Epithelial cell of esophagus (primary cell): ENCODE measurements around the gene POLA2.
A peak's percentile ranks its signal among the peaks of the same experiment; 100 is the strongest.
"Not testable (repeated sequence)": the region's sequence is repeated elsewhere in the genome, so short reads cannot be mapped to it uniquely, and the experiment has no call there.

Source experiments
- DNase-seq: peaks from one replicate; pipeline ENCODE4 v3.0.0; 2010; ENCODE audit warnings: low read depth
- H3K4me3 ChIP-seq: 2 replicates; pipeline ENCODE4 v1.5.1; 2011; ENCODE audit warnings: mild to moderate bottlenecking, low read length, control low read depth
- CTCF ChIP-seq: IDR thresholded peaks from 2 replicates; pipeline ENCODE4 v1.5.1; 2011; ENCODE audit warnings: low read depth, mild to moderate bottlenecking, low read length, control low read depth, inconsistent platforms; ENCODE audit not compliant: insufficient read depth; ENCODE audit errors: missing control alignments

POLA2 gene

GRCh38 chr11:65226103-65226442 lies 35.7 kb upstream of the POLA2 start:
- no peak for TF ChIP-seq CTCF
- DNase-seq = no peak
- H3K4me3 ChIP-seq = peak overlapping the region; percentile 31

DNA sequence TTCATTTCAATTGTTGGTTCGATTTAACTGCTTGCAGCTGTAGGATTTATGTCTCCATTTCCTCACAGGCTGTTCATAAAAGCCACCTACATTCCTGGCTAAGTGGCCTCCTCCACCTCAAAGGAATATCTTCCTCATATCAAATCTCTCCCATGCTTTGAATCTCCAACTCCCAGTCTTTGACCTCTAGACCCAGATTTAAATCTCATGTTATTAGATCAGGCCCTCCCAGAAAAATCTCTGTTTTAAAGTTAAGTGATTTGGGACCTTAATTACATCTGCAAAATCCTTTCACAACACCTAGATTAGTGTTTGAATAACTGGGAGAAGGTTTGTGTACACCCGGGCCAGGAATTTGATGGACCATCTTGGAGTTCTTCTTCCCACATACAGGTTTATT lies 33.9 kb upstream of the POLA2 start:
- DNase-seq = no peak
- no peak for TF ChIP-seq CTCF
- no peak overlapping the region for H3K4me3 ChIP-seq

DNA sequence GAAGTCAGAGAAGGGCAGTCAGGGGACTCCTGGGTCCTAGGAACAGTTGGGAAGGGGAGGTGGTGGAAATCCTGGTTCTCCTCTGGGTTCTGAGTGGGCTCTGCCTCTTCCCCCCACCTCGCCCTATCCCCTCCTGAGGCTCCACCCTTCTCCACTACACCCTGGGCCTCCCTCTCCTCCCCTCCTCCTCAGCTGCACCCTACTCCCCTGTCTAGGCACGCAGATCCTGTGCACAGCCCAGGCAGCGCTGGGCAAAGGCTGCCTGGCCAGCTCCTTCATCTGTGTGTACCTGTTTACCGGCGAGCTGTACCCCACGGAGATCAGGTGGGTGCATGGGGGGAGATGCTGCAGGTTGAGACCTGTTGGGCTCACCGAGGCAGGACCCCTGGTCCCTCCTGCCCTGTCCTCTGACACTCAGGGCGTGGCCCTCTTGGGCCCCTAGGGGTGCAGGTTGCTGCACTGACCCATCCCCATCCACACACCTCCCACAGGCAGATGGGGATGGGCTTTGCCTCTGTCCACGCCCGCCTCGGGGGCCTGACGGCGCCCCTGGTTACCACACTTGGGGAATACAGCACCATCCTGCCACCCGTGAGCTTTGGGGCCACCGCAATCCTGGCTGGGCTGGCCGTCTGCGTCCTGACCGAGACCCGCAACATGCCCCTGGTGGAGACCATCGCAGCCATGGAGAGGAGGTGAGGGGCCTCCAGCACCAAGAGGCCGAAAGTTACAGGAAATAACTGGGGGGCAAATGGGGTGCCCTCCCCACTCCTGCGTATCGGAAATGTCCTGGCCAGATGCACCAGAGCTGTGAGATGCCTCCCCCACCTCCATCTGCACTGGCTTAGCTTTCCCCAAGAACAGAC lies 25.3 kb upstream of the POLA2 start:
- DNase-seq = no peak
- no peak for TF ChIP-seq CTCF
- H3K4me3 ChIP-seq = no peak overlapping the region

- not testable (repeated sequence) for H3K4me3 ChIP-seq, DNase-seq
These were observed 23.5 kb upstream of the POLA2 start for GRCh38 chr11:65238302-65238701.

- no peak overlapping the region for H3K4me3 ChIP-seq
- TF ChIP-seq CTCF = no peak
- DNase-seq = no peak
These were observed 20.6 kb upstream of the POLA2 start for GRCh38 chr11:65241134-65241533.

- TF ChIP-seq CTCF = no peak
- no peak for DNase-seq
- H3K4me3 ChIP-seq = no peak overlapping the region
These were observed 20.1 kb upstream of the POLA2 start for GRCh38 chr11:65241692-65242091.

DNA sequence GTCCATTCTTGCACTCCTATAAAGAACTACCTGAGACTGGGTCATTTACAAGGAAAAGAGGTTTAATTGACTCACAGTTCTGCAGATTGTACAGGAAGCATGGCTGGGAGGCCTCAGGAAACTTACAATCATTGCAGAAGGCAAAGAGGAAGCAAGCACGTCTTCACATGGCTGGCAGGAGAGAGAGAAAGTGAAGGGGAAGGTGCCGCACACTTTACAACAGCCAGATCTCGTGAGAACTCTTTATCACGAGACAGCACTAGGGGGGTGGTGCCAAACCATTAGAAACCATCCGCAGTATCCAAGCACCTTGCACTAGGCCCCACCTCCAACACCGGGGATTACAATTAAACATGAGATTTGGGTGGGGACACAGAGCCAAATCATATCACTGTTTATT lies 19.4 kb upstream of the POLA2 start:
- H3K4me3 ChIP-seq = no peak overlapping the region
- no peak for TF ChIP-seq CTCF
- no peak for DNase-seq
